C4-2B (cell line): ENCODE results near the gene PSMD12.

Experiments used
- ZFX ChIP-seq: fragments of 450-650 bp; IDR thresholded peaks from 2 replicates; pipeline ENCODE4 v1.6.1; 2017
- TF ChIP-seq, protein P1 (sequence below): fragments of 450-650 bp; conservative IDR thresholded peaks from 2 replicates; pipeline ENCODE4 v1.5.1; 2017; ENCODE audit warnings: mild to moderate bottlenecking

GRCh38 chr17:67401598-67402504, 35.5 kb upstream of the PSMD12 start:
- TF ChIP-seq, protein P1, sequence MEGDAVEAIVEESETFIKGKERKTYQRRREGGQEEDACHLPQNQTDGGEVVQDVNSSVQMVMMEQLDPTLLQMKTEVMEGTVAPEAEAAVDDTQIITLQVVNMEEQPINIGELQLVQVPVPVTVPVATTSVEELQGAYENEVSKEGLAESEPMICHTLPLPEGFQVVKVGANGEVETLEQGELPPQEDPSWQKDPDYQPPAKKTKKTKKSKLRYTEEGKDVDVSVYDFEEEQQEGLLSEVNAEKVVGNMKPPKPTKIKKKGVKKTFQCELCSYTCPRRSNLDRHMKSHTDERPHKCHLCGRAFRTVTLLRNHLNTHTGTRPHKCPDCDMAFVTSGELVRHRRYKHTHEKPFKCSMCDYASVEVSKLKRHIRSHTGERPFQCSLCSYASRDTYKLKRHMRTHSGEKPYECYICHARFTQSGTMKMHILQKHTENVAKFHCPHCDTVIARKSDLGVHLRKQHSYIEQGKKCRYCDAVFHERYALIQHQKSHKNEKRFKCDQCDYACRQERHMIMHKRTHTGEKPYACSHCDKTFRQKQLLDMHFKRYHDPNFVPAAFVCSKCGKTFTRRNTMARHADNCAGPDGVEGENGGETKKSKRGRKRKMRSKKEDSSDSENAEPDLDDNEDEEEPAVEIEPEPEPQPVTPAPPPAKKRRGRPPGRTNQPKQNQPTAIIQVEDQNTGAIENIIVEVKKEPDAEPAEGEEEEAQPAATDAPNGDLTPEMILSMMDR, result no peak
- no peak for TF ChIP-seq ZFX
